HCT116 (cell line): ENCODE measurements around the gene CRISP1. TPM values are rescaled to one million over a fixed set of nuclear protein-coding genes. Genes with fewer than 3 reads are reported as not detected.

Experiments used
- ATAC-seq: fragments of 200-7000 bp; cut with Tn5 transposase; 2 replicates; pipeline ENCODE4 v1.9.1; 2020; ENCODE audit warnings: mild to moderate bottlenecking, moderate library complexity
- BruUV-seq: library from RNA; stranded (reverse); fragments of 400-500 nt; replicated peaks from 2 replicates; lab custom pipeline; 2021; lab: Mats Ljungman, UMichigan
- CTCF ChIA-PET: fragments of 300-600 bp; sonication (Branson Sonifier 250); formaldehyde crosslinking; loops from one replicate; lab custom pipeline; 2021; ENCODE audit warnings: antibody characterized with exemption; lab: Charles Lee
- POLR2A ChIA-PET: fragments of 300-600, 350-600 bp; sonication (Branson Sonifier 250); formaldehyde crosslinking; loops from one replicate; lab custom pipeline; 2021; ENCODE audit warnings: antibody characterized with exemption; lab: Charles Lee
- RAD21 ChIA-PET, 2 experiments: fragments of 300-600 bp; sonication (Branson Sonifier 250); formaldehyde crosslinking; loops; one replicate each; lab custom pipeline; 2023; ENCODE audit warnings: low total read pairs in 2 of 2; ENCODE audit not compliant: uncharacterized antibody in 2 of 2, unreplicated experiment in 2 of 2, low non-redundant PET in 1 of 2; lab: Charles Lee
- DNase-seq: peaks from one replicate; pipeline ENCODE4 v3.0.0-alpha.2; 2010; ENCODE audit warnings: low read depth, low spot score
- H2AFZ ChIP-seq: fragments of 200-600 bp; shearing (Covaris generic), sonication (generic); 2 replicates; pipeline ENCODE4 v1.6.1; 2017; ENCODE audit warnings: low read depth, mixed run types, mixed read lengths, antibody characterized with exemption, low read length; ENCODE audit not compliant: poor library complexity, severe bottlenecking
- H3K27ac ChIP-seq: 2 replicates; pipeline ENCODE4 v1.5.1; 2012; ENCODE audit warnings: low read depth, low read length
- H3K27me3 ChIP-seq: fragments of 200-600 bp; sonication (generic); 2 replicates; pipeline ENCODE4 v1.6.1; 2016; ENCODE audit warnings: mixed run types, low read length, mixed read lengths; ENCODE audit not compliant: insufficient read depth
- H3K36me3 ChIP-seq, 2 experiments: fragments of 200-500 bp in 1 of 2; fragments of 200-600 bp in 1 of 2; sonication (Bioruptor generic) in 1 of 2; sonication (generic) in 1 of 2; 2 replicates each; pipeline versions ENCODE4 v1.5.1 to v1.6.1; 2014 to 2016; ENCODE audit warnings: low read length in 2 of 2, inconsistent platforms in 1 of 2, mixed read lengths in 1 of 2, mixed run types in 1 of 2; ENCODE audit not compliant: insufficient read depth in 2 of 2, control insufficient read depth in 1 of 2
- H3K4me1 ChIP-seq, 2 experiments: fragments of 200-600 bp in 1 of 2; sonication (generic) in 1 of 2; 2 replicates each; pipeline versions ENCODE4 v1.5.1 to v1.6.1; 2012 to 2017; ENCODE audit warnings: low read length in 2 of 2, inconsistent platforms in 1 of 2, mild to moderate bottlenecking in 1 of 2, mixed read lengths in 1 of 2, mixed run types in 1 of 2, moderate library complexity in 1 of 2; ENCODE audit not compliant: insufficient read depth in 2 of 2, control insufficient read depth in 1 of 2
- H3K4me2 ChIP-seq: fragments of 200-600 bp; sonication (generic); 2 replicates; pipeline ENCODE4 v1.6.1; 2017; ENCODE audit warnings: mixed run types, low read length, mixed read lengths
- H3K4me3 ChIP-seq, 2 experiments: fragments of 200-600 bp in 1 of 2; sonication (generic) in 1 of 2; replicated peaks in 1 of 2; 2 replicates each; pipeline ENCODE4 v1.5.1; 2011 to 2016; ENCODE audit warnings: low read length in 2 of 2, control low read depth in 1 of 2, low read depth in 1 of 2, mild to moderate bottlenecking in 1 of 2, mixed read lengths in 1 of 2, mixed run types in 1 of 2
- H3K79me2 ChIP-seq: fragments of 200-600 bp; sonication (generic); 2 replicates; pipeline ENCODE4 v1.6.1; 2017; ENCODE audit warnings: mild to moderate bottlenecking, mixed run types, low read length, moderate library complexity, mixed read lengths; ENCODE audit not compliant: insufficient read depth
- H3K9ac ChIP-seq: fragments of 200-600 bp; sonication (generic); 2 replicates; pipeline ENCODE4 v1.6.1; 2016; ENCODE audit warnings: low read length, mixed read lengths
- H3K9me2 ChIP-seq: fragments of 200-600 bp; sonication (generic), shearing (Covaris generic); 2 replicates; pipeline ENCODE4 v1.6.1; 2017; ENCODE audit warnings: mixed run types, mild to moderate bottlenecking, moderate library complexity; ENCODE audit not compliant: insufficient read depth
- H3K9me3 ChIP-seq, 2 experiments: fragments of 200-500 bp in 1 of 2; fragments of 200-600 bp in 1 of 2; sonication (Bioruptor generic) in 1 of 2; sonication (generic) in 1 of 2; 2 replicates each; pipeline ENCODE4 v1.6.1; 2014 to 2017; ENCODE audit warnings: low read length in 2 of 2, mixed read lengths in 2 of 2, inconsistent platforms in 1 of 2, low read depth in 1 of 2, mild to moderate bottlenecking in 1 of 2, mixed run types in 1 of 2, moderate library complexity in 1 of 2; ENCODE audit not compliant: control insufficient read depth in 1 of 2, insufficient read depth in 1 of 2
- H4K20me1 ChIP-seq: fragments of 200-600 bp; sonication (generic), shearing (Covaris generic); 2 replicates; pipeline ENCODE4 v1.6.1; 2017; ENCODE audit warnings: mixed run types, mild to moderate bottlenecking, moderate library complexity; ENCODE audit not compliant: insufficient read depth
- CBX3 ChIP-seq: IDR thresholded peaks from 2 replicates; pipeline ENCODE4 v1.6.1; 2012; ENCODE audit warnings: low read depth
- CEBPB ChIP-seq: IDR thresholded peaks from 2 replicates; pipeline ENCODE4 v1.6.1; 2012; ENCODE audit warnings: low read depth
- EZH2 ChIP-seq: fragments of 200-600 bp; sonication (generic); IDR thresholded peaks from 2 replicates; pipeline ENCODE4 v1.6.1; 2017; ENCODE audit warnings: antibody characterized with exemption, mixed run types
- EZH2phosphoT487 ChIP-seq: fragments of 200-600 bp; IDR thresholded peaks from 2 replicates; pipeline ENCODE4 v1.6.1; 2018; ENCODE audit warnings: antibody characterized with exemption, borderline replicate concordance
- JUND ChIP-seq: IDR thresholded peaks from 2 replicates; pipeline ENCODE4 v1.6.1; 2012
- POLR2AphosphoS5 ChIP-seq: IDR thresholded peaks from 2 replicates; pipeline ENCODE4 v1.6.1; 2011; ENCODE audit warnings: mild to moderate bottlenecking, low read depth, low read length, moderate library complexity
- RAD21 ChIP-seq: IDR thresholded peaks from 2 replicates; pipeline ENCODE4 v1.6.1; 2012; ENCODE audit warnings: low read depth, mild to moderate bottlenecking
- SIN3A ChIP-seq: IDR thresholded peaks from 2 replicates; pipeline ENCODE4 v1.6.1; 2012; ENCODE audit warnings: low read depth
- SP1 ChIP-seq: IDR thresholded peaks from 2 replicates; pipeline ENCODE4 v1.6.1; 2012; ENCODE audit warnings: low read depth
- SRF ChIP-seq: IDR thresholded peaks from 2 replicates; pipeline ENCODE4 v1.6.1; 2012; ENCODE audit warnings: low read depth
- YY1 ChIP-seq: IDR thresholded peaks from 2 replicates; pipeline ENCODE4 v1.6.1; 2011; ENCODE audit warnings: low read length, low read depth, moderate library complexity, mild to moderate bottlenecking; ENCODE audit not compliant: insufficient replicate concordance; ENCODE audit errors: extremely low read depth
- ZFX ChIP-seq: fragments of 450-650 bp; IDR thresholded peaks from 2 replicates; pipeline ENCODE4 v1.6.1; 2017
- ZNF274 ChIP-seq: fragments of 200-500 bp; sonication (Bioruptor generic); IDR thresholded peaks from 2 replicates; pipeline ENCODE4 v1.6.1; 2014; ENCODE audit warnings: mild to moderate bottlenecking, low read depth, low read length, inconsistent platforms
- intact Hi-C: fragments of 100-400 bp; cut with micrococcal nuclease; formaldehyde crosslinking; loops from 2 replicates; pipeline ENCODE4 v1.10.0; 2022
- total RNA-seq: library from RNA; stranded (reverse); gene quantifications from one replicate; pipeline ENCODE4 v1.2.1, GENCODE V29; 2021; ENCODE audit not compliant: unreplicated experiment
- TF ChIP-seq, protein P1 (sequence below): IDR thresholded peaks from 2 replicates; pipeline ENCODE4 v1.6.1; 2012; ENCODE audit warnings: low read depth
- TF ChIP-seq, protein P2 (sequence below): IDR thresholded peaks from 2 replicates; pipeline ENCODE4 v1.6.1; 2012
- TF ChIP-seq, protein P3 (sequence below): IDR thresholded peaks from 2 replicates; pipeline ENCODE4 v1.6.1; 2012
- TF ChIP-seq, protein P4 (sequence below), 3 experiments: fragments of 200-600 bp in 1 of 3; sonication (generic) in 1 of 3; IDR thresholded peaks in 2 of 3; conservative IDR thresholded peaks in 1 of 3; 2 replicates each; pipeline ENCODE4 v1.5.1; 2012 to 2017; ENCODE audit warnings: low read depth in 2 of 3, low read length in 2 of 3, antibody characterized with exemption in 1 of 3, borderline replicate concordance in 1 of 3, control low read depth in 1 of 3, mild to moderate bottlenecking in 1 of 3, mixed read lengths in 1 of 3, mixed run types in 1 of 3, moderate library complexity in 1 of 3; ENCODE audit not compliant: insufficient read depth in 1 of 3
- TF ChIP-seq, protein P5 (sequence below): IDR thresholded peaks from 2 replicates; pipeline ENCODE4 v1.6.1; 2011; ENCODE audit warnings: mild to moderate bottlenecking, low read length, moderate library complexity; ENCODE audit not compliant: insufficient replicate concordance; ENCODE audit errors: extremely low read depth

Gene CRISP1
- total RNA-seq, 1 experiment from 2014 or later: not detected

DNA sequence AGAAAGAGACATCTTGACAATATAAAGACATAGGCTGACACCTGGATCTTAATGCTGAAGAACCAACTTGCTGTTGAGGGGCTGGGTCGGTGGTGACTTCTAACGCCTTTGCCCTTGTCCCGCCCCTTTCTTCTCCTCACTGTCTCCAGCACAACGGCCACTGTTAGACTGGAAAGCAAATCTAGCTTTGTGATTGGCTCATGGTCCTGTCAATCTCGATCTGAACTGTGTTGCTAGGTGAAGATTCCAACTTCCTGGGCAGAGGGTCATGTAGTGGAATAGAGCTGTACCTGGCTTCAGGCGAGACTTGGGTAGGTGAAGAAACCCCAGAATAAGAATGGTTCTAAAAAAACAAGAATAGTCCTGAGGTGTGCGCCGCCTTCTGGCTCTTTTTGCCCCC, 79.2 kb downstream of the CRISP1 start, which contains the start of gene PGK2 (continued):
- TF ChIP-seq, protein P1, sequence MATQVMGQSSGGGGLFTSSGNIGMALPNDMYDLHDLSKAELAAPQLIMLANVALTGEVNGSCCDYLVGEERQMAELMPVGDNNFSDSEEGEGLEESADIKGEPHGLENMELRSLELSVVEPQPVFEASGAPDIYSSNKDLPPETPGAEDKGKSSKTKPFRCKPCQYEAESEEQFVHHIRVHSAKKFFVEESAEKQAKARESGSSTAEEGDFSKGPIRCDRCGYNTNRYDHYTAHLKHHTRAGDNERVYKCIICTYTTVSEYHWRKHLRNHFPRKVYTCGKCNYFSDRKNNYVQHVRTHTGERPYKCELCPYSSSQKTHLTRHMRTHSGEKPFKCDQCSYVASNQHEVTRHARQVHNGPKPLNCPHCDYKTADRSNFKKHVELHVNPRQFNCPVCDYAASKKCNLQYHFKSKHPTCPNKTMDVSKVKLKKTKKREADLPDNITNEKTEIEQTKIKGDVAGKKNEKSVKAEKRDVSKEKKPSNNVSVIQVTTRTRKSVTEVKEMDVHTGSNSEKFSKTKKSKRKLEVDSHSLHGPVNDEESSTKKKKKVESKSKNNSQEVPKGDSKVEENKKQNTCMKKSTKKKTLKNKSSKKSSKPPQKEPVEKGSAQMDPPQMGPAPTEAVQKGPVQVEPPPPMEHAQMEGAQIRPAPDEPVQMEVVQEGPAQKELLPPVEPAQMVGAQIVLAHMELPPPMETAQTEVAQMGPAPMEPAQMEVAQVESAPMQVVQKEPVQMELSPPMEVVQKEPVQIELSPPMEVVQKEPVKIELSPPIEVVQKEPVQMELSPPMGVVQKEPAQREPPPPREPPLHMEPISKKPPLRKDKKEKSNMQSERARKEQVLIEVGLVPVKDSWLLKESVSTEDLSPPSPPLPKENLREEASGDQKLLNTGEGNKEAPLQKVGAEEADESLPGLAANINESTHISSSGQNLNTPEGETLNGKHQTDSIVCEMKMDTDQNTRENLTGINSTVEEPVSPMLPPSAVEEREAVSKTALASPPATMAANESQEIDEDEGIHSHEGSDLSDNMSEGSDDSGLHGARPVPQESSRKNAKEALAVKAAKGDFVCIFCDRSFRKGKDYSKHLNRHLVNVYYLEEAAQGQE: no peak
- TF ChIP-seq, protein P2, sequence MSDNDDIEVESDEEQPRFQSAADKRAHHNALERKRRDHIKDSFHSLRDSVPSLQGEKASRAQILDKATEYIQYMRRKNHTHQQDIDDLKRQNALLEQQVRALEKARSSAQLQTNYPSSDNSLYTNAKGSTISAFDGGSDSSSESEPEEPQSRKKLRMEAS: no peak
- TF ChIP-seq CBX3: no peak

DNA sequence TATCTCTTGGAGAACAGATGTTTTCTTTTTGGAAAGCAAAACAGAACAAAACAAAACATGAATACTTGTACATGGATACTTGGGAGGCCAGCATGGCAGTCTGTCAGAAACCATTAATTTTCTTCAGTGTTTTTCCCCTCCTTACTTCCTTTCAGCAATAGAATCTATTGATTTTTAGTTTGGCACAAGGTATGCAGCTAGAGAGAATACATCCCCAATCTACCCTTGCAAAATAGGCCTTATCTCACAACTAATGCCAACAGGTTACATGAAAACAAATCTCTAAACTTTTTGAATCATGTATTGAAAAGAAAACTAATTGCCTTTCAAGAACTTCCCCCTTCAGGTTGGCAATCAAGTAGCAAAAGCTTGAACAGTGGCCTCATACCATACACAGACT, 82.1 kb downstream of the CRISP1 start:
- no peaks in the 10 kb centered on the region for H3K9me3 ChIP-seq
- H3K79me2 ChIP-seq: no peaks in the 10 kb centered on the region
- RAD21 ChIA-PET: no interaction called here
- no peak overlapping the region for H3K4me2 ChIP-seq
- no peak overlapping the region for H2AFZ ChIP-seq
- CTCF ChIA-PET: no interaction called here
- no peaks in the 10 kb centered on the region for H3K4me1 ChIP-seq
- POLR2A ChIA-PET: no interaction called here
- H3K36me3 ChIP-seq: no peaks in the 10 kb centered on the region
- ATAC-seq (no peak), DNase-seq (no peak)
- H3K9me2 ChIP-seq: no peaks in the 10 kb centered on the region
- intact Hi-C loops: no loop called here
- no peaks in the 10 kb centered on the region for H3K27me3 ChIP-seq
- no peaks in the 10 kb centered on the region for H4K20me1 ChIP-seq
- H3K4me3 ChIP-seq: no peak overlapping the region
- no peak overlapping the region for H3K27ac ChIP-seq
- BruUV-seq: no TSS peak
- H3K9ac ChIP-seq: no peak overlapping the region
- TF ChIP-seq ZNF274: no peak
- TF ChIP-seq SIN3A: no peak
- TF ChIP-seq POLR2AphosphoS5: no peak
- no peak for TF ChIP-seq YY1
- TF ChIP-seq, protein P3, sequence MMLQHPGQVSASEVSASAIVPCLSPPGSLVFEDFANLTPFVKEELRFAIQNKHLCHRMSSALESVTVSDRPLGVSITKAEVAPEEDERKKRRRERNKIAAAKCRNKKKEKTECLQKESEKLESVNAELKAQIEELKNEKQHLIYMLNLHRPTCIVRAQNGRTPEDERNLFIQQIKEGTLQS: no peak
- TF ChIP-seq, protein P4, sequence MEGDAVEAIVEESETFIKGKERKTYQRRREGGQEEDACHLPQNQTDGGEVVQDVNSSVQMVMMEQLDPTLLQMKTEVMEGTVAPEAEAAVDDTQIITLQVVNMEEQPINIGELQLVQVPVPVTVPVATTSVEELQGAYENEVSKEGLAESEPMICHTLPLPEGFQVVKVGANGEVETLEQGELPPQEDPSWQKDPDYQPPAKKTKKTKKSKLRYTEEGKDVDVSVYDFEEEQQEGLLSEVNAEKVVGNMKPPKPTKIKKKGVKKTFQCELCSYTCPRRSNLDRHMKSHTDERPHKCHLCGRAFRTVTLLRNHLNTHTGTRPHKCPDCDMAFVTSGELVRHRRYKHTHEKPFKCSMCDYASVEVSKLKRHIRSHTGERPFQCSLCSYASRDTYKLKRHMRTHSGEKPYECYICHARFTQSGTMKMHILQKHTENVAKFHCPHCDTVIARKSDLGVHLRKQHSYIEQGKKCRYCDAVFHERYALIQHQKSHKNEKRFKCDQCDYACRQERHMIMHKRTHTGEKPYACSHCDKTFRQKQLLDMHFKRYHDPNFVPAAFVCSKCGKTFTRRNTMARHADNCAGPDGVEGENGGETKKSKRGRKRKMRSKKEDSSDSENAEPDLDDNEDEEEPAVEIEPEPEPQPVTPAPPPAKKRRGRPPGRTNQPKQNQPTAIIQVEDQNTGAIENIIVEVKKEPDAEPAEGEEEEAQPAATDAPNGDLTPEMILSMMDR (IDR thresholded peaks at IDR 0.05 in 2 of 3, conservative IDR thresholded peaks at IDR 0.05 in 1 of 3; ENCODE audit: borderline replicate concordance in 1 of 3, insufficient read depth in 1 of 3, low read depth in 2 of 3, low read length in 2 of 3): no peak
- TF ChIP-seq RAD21: no peak
- TF ChIP-seq ZFX: no peak
- no peak for TF ChIP-seq JUND
- TF ChIP-seq, protein P2: no peak
- no peak for TF ChIP-seq EZH2phosphoT487
- TF ChIP-seq SRF: no peak
- no peak for TF ChIP-seq EZH2
- no peak for TF ChIP-seq CEBPB
- TF ChIP-seq SP1: no peak
- TF ChIP-seq, protein P5, sequence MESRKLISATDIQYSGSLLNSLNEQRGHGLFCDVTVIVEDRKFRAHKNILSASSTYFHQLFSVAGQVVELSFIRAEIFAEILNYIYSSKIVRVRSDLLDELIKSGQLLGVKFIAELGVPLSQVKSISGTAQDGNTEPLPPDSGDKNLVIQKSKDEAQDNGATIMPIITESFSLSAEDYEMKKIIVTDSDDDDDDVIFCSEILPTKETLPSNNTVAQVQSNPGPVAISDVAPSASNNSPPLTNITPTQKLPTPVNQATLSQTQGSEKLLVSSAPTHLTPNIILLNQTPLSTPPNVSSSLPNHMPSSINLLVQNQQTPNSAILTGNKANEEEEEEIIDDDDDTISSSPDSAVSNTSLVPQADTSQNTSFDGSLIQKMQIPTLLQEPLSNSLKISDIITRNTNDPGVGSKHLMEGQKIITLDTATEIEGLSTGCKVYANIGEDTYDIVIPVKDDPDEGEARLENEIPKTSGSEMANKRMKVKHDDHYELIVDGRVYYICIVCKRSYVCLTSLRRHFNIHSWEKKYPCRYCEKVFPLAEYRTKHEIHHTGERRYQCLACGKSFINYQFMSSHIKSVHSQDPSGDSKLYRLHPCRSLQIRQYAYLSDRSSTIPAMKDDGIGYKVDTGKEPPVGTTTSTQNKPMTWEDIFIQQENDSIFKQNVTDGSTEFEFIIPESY: no peak
